ENCODE data around the gene WWOX. TPM values are rescaled to one million over a fixed set of nuclear protein-coding genes. Genes with fewer than 3 reads are reported as not detected.

WWOX gene
- total RNA-seq, 1 experiment from 2014 or later, result 35.6 TPM

DNA sequence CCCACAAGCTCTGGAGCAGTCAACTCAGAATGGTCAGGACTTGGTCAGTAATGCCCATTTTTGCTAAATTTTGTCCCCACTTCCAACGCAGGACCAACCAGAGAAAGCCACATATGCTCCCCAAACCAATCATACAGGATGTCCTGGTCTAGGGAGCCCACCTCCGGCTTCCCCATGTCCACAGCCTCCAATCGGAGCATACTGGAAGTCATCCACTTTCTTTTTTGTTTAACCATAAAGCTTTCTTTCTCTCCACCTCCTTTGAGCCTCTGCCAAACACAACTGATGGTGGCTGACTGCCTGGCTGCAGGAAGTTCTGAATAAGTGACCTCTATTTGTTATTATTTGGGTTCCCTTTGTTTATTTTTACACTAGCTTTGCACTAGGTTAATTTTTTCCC lies 549.1 kb downstream of the WWOX start:
- Histone ChIP-seq H3K9me2 (ENCODE audit: insufficient read depth) (no peaks in the 10 kb centered on the region), H3K27ac (no peak overlapping the region), H3K79me2 (ENCODE audit: low read depth) (no peaks in the 10 kb centered on the region), H3K4me3 (no peak overlapping the region), H3K27me3 (ENCODE audit: insufficient read depth, low read depth) (no peaks in the 10 kb centered on the region), H3K9me3 (ENCODE audit: insufficient read depth, low read depth) (no peaks in the 10 kb centered on the region), H3K36me3 (ENCODE audit: low read depth) (no peaks in the 10 kb centered on the region), H4K20me1 (ENCODE audit: insufficient read depth) (no peaks in the 10 kb centered on the region), H2AFZ (no peak overlapping the region), H3K4me1 (replicated peaks; ENCODE audit: insufficient read depth) (no peaks in the 10 kb centered on the region), H3F3A (ENCODE audit: insufficient read depth, low read depth) (no peaks in the 10 kb centered on the region), H3K4me2 (no peak overlapping the region)
- ChIA-PET POLR2A (ENCODE audit: unreplicated experiment) (no interaction called here), CTCF (no interaction called here)
- intact Hi-C loops (cut with micrococcal nuclease; ENCODE audit: unreplicated experiment), result no loop called here
- DNase-seq, result no peak
- no TSS peak for BruUV-seq (replicated peaks)
- TF ChIP-seq EZH2 (IDR thresholded peaks at IDR 0.05; ENCODE audit: low read depth), result no peak
- TF ChIP-seq, protein P1, sequence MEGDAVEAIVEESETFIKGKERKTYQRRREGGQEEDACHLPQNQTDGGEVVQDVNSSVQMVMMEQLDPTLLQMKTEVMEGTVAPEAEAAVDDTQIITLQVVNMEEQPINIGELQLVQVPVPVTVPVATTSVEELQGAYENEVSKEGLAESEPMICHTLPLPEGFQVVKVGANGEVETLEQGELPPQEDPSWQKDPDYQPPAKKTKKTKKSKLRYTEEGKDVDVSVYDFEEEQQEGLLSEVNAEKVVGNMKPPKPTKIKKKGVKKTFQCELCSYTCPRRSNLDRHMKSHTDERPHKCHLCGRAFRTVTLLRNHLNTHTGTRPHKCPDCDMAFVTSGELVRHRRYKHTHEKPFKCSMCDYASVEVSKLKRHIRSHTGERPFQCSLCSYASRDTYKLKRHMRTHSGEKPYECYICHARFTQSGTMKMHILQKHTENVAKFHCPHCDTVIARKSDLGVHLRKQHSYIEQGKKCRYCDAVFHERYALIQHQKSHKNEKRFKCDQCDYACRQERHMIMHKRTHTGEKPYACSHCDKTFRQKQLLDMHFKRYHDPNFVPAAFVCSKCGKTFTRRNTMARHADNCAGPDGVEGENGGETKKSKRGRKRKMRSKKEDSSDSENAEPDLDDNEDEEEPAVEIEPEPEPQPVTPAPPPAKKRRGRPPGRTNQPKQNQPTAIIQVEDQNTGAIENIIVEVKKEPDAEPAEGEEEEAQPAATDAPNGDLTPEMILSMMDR (conservative IDR thresholded peaks at IDR 0.05), result no peak

DNA sequence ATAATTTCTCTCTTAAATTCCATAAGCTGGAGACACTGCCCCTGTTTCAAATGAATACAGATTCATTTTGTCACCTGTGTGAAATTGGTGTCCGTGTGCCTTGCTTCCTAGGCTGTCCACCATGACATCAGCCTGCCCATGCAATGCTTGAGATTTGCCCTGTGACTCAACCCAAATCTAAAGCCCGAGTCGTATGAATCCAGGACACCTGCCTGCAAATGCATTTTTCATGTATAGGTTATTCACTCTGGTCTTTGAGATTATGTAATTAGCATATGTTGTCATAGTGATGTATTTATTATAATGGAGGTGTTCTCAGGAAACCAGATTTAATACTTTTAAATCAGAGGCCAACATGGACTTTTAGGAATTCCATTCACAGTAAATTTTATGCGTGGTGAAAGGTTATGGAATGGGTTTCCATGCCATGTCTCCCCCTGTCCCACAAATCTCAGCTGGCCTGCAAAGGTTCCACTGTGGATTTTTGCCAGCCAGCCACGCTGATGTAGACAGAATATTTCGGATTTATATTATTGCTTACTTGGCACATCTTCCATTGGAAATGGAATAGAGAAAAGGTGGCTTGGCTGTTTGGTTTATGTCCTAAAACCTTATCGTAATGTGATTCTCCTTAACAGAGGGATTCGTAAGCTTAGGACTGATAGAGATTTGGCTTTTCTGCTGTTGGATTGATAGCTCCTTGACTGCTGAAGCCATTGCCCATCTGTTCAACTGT lies 551.1 kb downstream of the WWOX start:
- H4K20me1 ChIP-seq (ENCODE audit: insufficient read depth), result no peaks in the 10 kb centered on the region
- H3K36me3 ChIP-seq (ENCODE audit: low read depth), result no peaks in the 10 kb centered on the region
- no peak overlapping the region for H3K4me3 ChIP-seq
- no peaks in the 10 kb centered on the region for H3K79me2 ChIP-seq (ENCODE audit: low read depth)
- DNase-seq, result no peak
- no peak overlapping the region for H3K27ac ChIP-seq
- no peak overlapping the region for H3K4me2 ChIP-seq
- no peaks in the 10 kb centered on the region for H3F3A ChIP-seq (ENCODE audit: insufficient read depth, low read depth)
- POLR2A ChIA-PET (ENCODE audit: unreplicated experiment), result no interaction called here
- no peak overlapping the region for H2AFZ ChIP-seq
- no peaks in the 10 kb centered on the region for H3K27me3 ChIP-seq (ENCODE audit: insufficient read depth, low read depth)
- intact Hi-C loops (cut with micrococcal nuclease; ENCODE audit: unreplicated experiment), result no loop called here
- H3K4me1 ChIP-seq (replicated peaks; ENCODE audit: insufficient read depth), result no peaks in the 10 kb centered on the region
- BruUV-seq (replicated peaks), result no TSS peak
- no peaks in the 10 kb centered on the region for H3K9me2 ChIP-seq (ENCODE audit: insufficient read depth)
- CTCF ChIA-PET, result no interaction called here
- H3K9me3 ChIP-seq (ENCODE audit: insufficient read depth, low read depth), result no peaks in the 10 kb centered on the region
- TF ChIP-seq, protein P1 (conservative IDR thresholded peaks at IDR 0.05), result no peak
- no peak for TF ChIP-seq EZH2 (IDR thresholded peaks at IDR 0.05; ENCODE audit: low read depth)

DNA sequence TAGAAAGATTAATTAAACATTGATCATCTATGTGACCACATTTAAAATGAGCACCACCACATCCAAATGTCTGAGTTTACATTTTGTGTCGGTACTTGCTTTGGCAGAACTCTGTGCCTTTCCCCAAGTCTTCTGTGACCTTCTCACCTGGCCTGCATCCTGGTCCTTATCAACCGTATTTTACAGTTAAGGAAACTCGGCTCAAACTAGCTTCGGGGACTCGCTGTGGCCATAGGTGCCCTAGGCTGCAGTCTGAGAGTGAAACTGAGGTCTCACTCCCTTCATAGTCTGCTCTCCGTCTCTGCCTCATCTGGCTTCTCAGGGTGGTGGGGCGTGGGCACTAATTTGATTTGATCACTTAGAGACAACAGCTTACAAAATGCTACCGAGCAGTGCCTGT lies 555.5 kb downstream of the WWOX start:
- no peaks in the 10 kb centered on the region for H3K36me3 ChIP-seq (ENCODE audit: low read depth)
- no peaks in the 10 kb centered on the region for H4K20me1 ChIP-seq (ENCODE audit: insufficient read depth)
- ChIA-PET CTCF (no interaction called here), POLR2A (ENCODE audit: unreplicated experiment) (no interaction called here)
- no peak overlapping the region for H2AFZ ChIP-seq
- H3K79me2 ChIP-seq (ENCODE audit: low read depth), result no peaks in the 10 kb centered on the region
- no peak overlapping the region for H3K27ac ChIP-seq
- no peak overlapping the region for H3K4me2 ChIP-seq
- no peaks in the 10 kb centered on the region for H3K9me2 ChIP-seq (ENCODE audit: insufficient read depth)
- TF ChIP-seq EZH2 (IDR thresholded peaks at IDR 0.05; ENCODE audit: low read depth), result no peak
- TF ChIP-seq, protein P1 (conservative IDR thresholded peaks at IDR 0.05), result no peak
- intact Hi-C loops (cut with micrococcal nuclease; ENCODE audit: unreplicated experiment), result no loop called here
- H3K9me3 ChIP-seq (ENCODE audit: insufficient read depth, low read depth), result no peaks in the 10 kb centered on the region
- no peaks in the 10 kb centered on the region for H3K27me3 ChIP-seq (ENCODE audit: insufficient read depth, low read depth)
- H3F3A ChIP-seq (ENCODE audit: insufficient read depth, low read depth), result no peaks in the 10 kb centered on the region
- no peak for DNase-seq
- no TSS peak for BruUV-seq (replicated peaks)
- H3K4me3 ChIP-seq, result no peak overlapping the region
- no peaks in the 10 kb centered on the region for H3K4me1 ChIP-seq (replicated peaks; ENCODE audit: insufficient read depth)

Data from PC-9 (cell line).